B cell (primary cell): ENCODE data around the gene SLC2A13. TPM values are rescaled to one million over a fixed set of nuclear protein-coding genes. Genes with fewer than 3 reads are reported as not detected.

Experiments
- ATAC-seq: fragments of 200-7000 bp; cut with Tn5 transposase; one replicate; pipeline ENCODE4 v1.10.0; 2021; ENCODE audit warnings: low read depth, mild to moderate bottlenecking, moderate number of reproducible peaks, moderate library complexity
- CTCF ChIA-PET: fragments of 350-600 bp; sonication (Branson Sonifier 250); formaldehyde crosslinking; loops from one replicate; lab custom pipeline; 2021; ENCODE audit warnings: antibody characterized with exemption, inconsistent platforms; lab: Charles Lee
- POLR2A ChIA-PET: fragments of 350-600 bp; sonication (Branson Sonifier 250); formaldehyde crosslinking; loops from one replicate; lab custom pipeline; 2021; ENCODE audit warnings: antibody characterized with exemption; lab: Charles Lee
- DNase-seq: peaks from one replicate; pipeline ENCODE4 v3.0.0; 2013
- H2AFZ ChIP-seq: 2 replicates; pipeline ENCODE4 v1.6.1; 2012; ENCODE audit warnings: mild to moderate bottlenecking, low read depth, low read length; ENCODE audit not compliant: insufficient read depth, poor library complexity, severe bottlenecking
- H3K27ac ChIP-seq, 2 donors: 1 replicate in 1 of 2; 2 replicates in 1 of 2; pipeline ENCODE4 v1.5.1; 2012 to 2013; ENCODE audit warnings: low read length in 2 of 2, mild to moderate bottlenecking in 2 of 2, moderate library complexity in 1 of 2
- H3K27me3 ChIP-seq, 4 experiments: fragments of 200-600 bp in 1 of 4; sonication (generic) in 1 of 4; replicated peaks in 1 of 4; 1 replicate in 2 of 4; 2 replicates in 2 of 4; pipeline versions ENCODE4 v1.6.1 to v1.7.0; 2013 to 2016; ENCODE audit warnings: low read length in 3 of 4, mild to moderate bottlenecking in 2 of 4, mixed read lengths in 1 of 4, moderate library complexity in 1 of 4; ENCODE audit not compliant: insufficient read depth in 4 of 4, control insufficient read depth in 3 of 4; ENCODE audit errors: control extremely low read depth in 1 of 4
- H3K36me3 ChIP-seq, 2 experiments: replicated peaks in 1 of 2; 1 replicate in 1 of 2; 2 replicates in 1 of 2; pipeline versions ENCODE4 v1.6.1 to v1.7.1; 2013; ENCODE audit warnings: low read length in 1 of 2; ENCODE audit not compliant: insufficient read depth in 2 of 2, control insufficient read depth in 1 of 2; ENCODE audit errors: control extremely low read depth in 1 of 2, extremely low read depth in 1 of 2
- H3K4me1 ChIP-seq, 2 donors: fragments of 200-600 bp in 1 of 2; sonication (generic) in 1 of 2; 1 replicate in 1 of 2; 2 replicates in 1 of 2; pipeline versions ENCODE4 v1.5.1 to v1.6.1; 2013 to 2017; ENCODE audit warnings: low read length in 2 of 2; ENCODE audit not compliant: control insufficient read depth in 2 of 2, insufficient read depth in 2 of 2
- H3K4me2 ChIP-seq: replicated peaks from 2 replicates; pipeline ENCODE3; 2012; ENCODE audit warnings: mild to moderate bottlenecking, low read depth, low read length; ENCODE audit not compliant: poor library complexity, severe bottlenecking
- H3K4me3 ChIP-seq, 5 experiments: fragments of 200-600 bp in 1 of 5; sonication (generic) in 1 of 5; 1 replicate in 3 of 5; 2 replicates in 2 of 5; pipeline versions ENCODE4 v1.5.1 to v1.7.0; 2011 to 2016; ENCODE audit warnings: low read length in 4 of 5, mild to moderate bottlenecking in 4 of 5, low read depth in 2 of 5, control low read depth in 1 of 5, moderate library complexity in 1 of 5; ENCODE audit not compliant: insufficient read depth in 1 of 5; ENCODE audit errors: control extremely low read depth in 1 of 5, extremely low read depth in 1 of 5
- H3K79me2 ChIP-seq: fragments of 200-600 bp; sonication (generic); one replicate; pipeline ENCODE4 v1.6.0; 2016; ENCODE audit warnings: low read length; ENCODE audit not compliant: control insufficient read depth, insufficient read depth
- H3K9ac ChIP-seq: fragments of 200-600 bp; sonication (generic); 2 replicates; pipeline ENCODE4 v1.6.1; 2017; ENCODE audit warnings: mild to moderate bottlenecking, low read length, moderate library complexity
- H3K9me3 ChIP-seq, 3 donors: one replicate each; pipeline versions ENCODE4 v1.6.1 to v1.7.1; 2013; ENCODE audit warnings: low read length in 2 of 3; ENCODE audit not compliant: control insufficient read depth in 2 of 3, insufficient read depth in 1 of 3; ENCODE audit errors: control extremely low read depth in 1 of 3
- H4K20me1 ChIP-seq: 2 replicates; pipeline ENCODE4 v1.6.0; 2012; ENCODE audit warnings: mild to moderate bottlenecking, low read length; ENCODE audit not compliant: insufficient read depth, control insufficient read depth, poor library complexity, severe bottlenecking
- H3K27ac Mint-ChIP-seq: one replicate; pipeline ENCODE4 v1.8.0; 2021; ENCODE audit warnings: mixed read lengths
- H3K27me3 Mint-ChIP-seq: one replicate; pipeline ENCODE4 v1.8.0; 2021; ENCODE audit warnings: mixed read lengths
- H3K4me1 Mint-ChIP-seq: one replicate; pipeline ENCODE4 v1.8.0; 2021; ENCODE audit warnings: mixed read lengths
- H3K4me3 Mint-ChIP-seq: one replicate; pipeline ENCODE4 v1.8.0; 2021; ENCODE audit warnings: mixed read lengths
- H3K9me3 Mint-ChIP-seq: one replicate; pipeline ENCODE4 v1.8.0; 2022; ENCODE audit warnings: mixed read lengths; ENCODE audit not compliant: insufficient read depth
- CTCF ChIP-seq: fragments of 200-600 bp; IDR thresholded peaks from one replicate; pipeline ENCODE4 v1.8.0; 2022; ENCODE audit warnings: antibody characterized with exemption, mild to moderate bottlenecking
- EZH2 ChIP-seq: IDR thresholded peaks from 2 replicates; pipeline ENCODE4 v1.6.1; 2012; ENCODE audit warnings: borderline replicate concordance, low read depth, mild to moderate bottlenecking, moderate library complexity, low read length; ENCODE audit not compliant: insufficient read depth, poor library complexity, severe bottlenecking
- WGBS: methylation state at CpG from one replicate; pipeline ENCODE4 v1.1.5; 2013; ENCODE audit warnings: missing lambda C conversion rate; ENCODE audit not compliant: insufficient coverage; 5-methylcytosine and 5-hydroxymethylcytosine counted together
- intact Hi-C: fragments of 100-400 bp; cut with micrococcal nuclease; formaldehyde crosslinking; loops from one replicate; pipeline ENCODE4 v1.10.0; 2022
- polyA plus RNA-seq: library from polyadenylated mRNA; depleted of rRNA; stranded (reverse); fragments of >200 nt; gene quantifications from 2 replicates; pipeline ENCODE4 v1.2.3, GENCODE V29; 2012
- total RNA-seq, 2 donors: library from RNA; stranded (reverse); fragments of 120-200 nt in 1 of 2; gene quantifications; 1 replicate in 1 of 2; 2 replicates in 1 of 2; pipeline versions ENCODE4 v1.2.3 to v1.2.4, GENCODE V29; 2013 to 2022

Gene SLC2A13
- total and polyA plus RNA-seq, 2 donors (not counting 1 experiment from before 2014, with no cell fraction given): 2.1 to 8.6 TPM

- no peak overlapping the region for H3K27ac Mint-ChIP-seq
- WGBS: 100% methylated on average over 1 of the region's 2 CpGs
- no peaks in the 10 kb centered on the region for H3K27me3 Mint-ChIP-seq
Observed at GRCh38 chr12:40138526-40138925, 32.6 kb upstream of the SLC2A13 start.

GRCh38 chr12:40137252-40137651, 31.4 kb upstream of the SLC2A13 start:
- Histone ChIP-seq H3K36me3 (no peaks in the 10 kb centered on the region), H3K9me3 (no peaks in the 10 kb centered on the region), H3K27ac (no peak overlapping the region), H3K79me2 (no peaks in the 10 kb centered on the region), H3K4me2 (peak overlapping the region; percentile 31), H3K4me3 (no peak overlapping the region), H3K4me1 (peaks cover 0 to 4% of the 10 kb centered on the region in 2 donors), H3K27me3 (no peaks in the 10 kb centered on the region), H2AFZ (no peak overlapping the region), H3K9ac (no peak overlapping the region), H4K20me1 (no peaks in the 10 kb centered on the region)
- H3K9me3 Mint-ChIP-seq: no peaks in the 10 kb centered on the region
- H3K27ac Mint-ChIP-seq: peak overlapping the region; percentile 43
- TF ChIP-seq EZH2: no peak
- TF ChIP-seq CTCF: no peak
- H3K4me1 Mint-ChIP-seq: peaks cover 11% of the 10 kb centered on the region
- ATAC-seq (peak; percentile 63), DNase-seq (peak; percentile 62)
- 0% methylated on average over 2 of the region's 3 CpGs for WGBS
- intact Hi-C loops: no loop called here
- H3K4me3 Mint-ChIP-seq: peak overlapping the region; percentile 50
- POLR2A ChIA-PET: no interaction called here
- no peaks in the 10 kb centered on the region for H3K27me3 Mint-ChIP-seq
- CTCF ChIA-PET: interaction anchor here (1.0 kb wide), 2 partner anchors 29 to 126 kb away, joined by 3 read pairs; no protein-coding TSS in a partner anchor

More at GRCh38 chr12:40138526-40138925, 32.6 kb upstream of the SLC2A13 start:
- intact Hi-C loops: no loop called here
- Histone ChIP-seq H4K20me1 (no peaks in the 10 kb centered on the region), H2AFZ (no peak overlapping the region), H3K27ac (no peak overlapping the region), H3K9ac (no peak overlapping the region), H3K4me1 (peaks cover 0 to 4% of the 10 kb centered on the region in 2 donors), H3K9me3 (no peaks in the 10 kb centered on the region), H3K36me3 (no peaks in the 10 kb centered on the region), H3K79me2 (no peaks in the 10 kb centered on the region), H3K4me2 (no peak overlapping the region), H3K4me3 (no peak overlapping the region), H3K27me3 (no peaks in the 10 kb centered on the region)
- no peaks in the 10 kb centered on the region for H3K9me3 Mint-ChIP-seq
- peaks cover 11% of the 10 kb centered on the region for H3K4me1 Mint-ChIP-seq
- TF ChIP-seq CTCF: no peak
- TF ChIP-seq EZH2: no peak
- DNase-seq (no peak), ATAC-seq (no peak)
- ChIA-PET POLR2A (no interaction called here), CTCF (interaction anchor here (1.0 to 1.5 kb wide), 2 partner anchors 128 to 175 kb away, joined by 3 to 4 read pairs; no protein-coding TSS in a partner anchor)
- H3K4me3 Mint-ChIP-seq: no peak overlapping the region
